Neural progenitor cell (in vitro differentiated cells): ENCODE results near the gene FGF19. TPM values are rescaled to one million over a fixed set of nuclear protein-coding genes. Genes with fewer than 3 reads are reported as not detected.
A peak's percentile ranks its signal among the peaks of the same experiment; 100 is the strongest.

ENCODE experiments used
- DNase-seq: peaks from one replicate; pipeline ENCODE4 v3.0.0-alpha.2; 2016; ENCODE audit warnings: low spot score
- H2AFZ ChIP-seq: fragments of 200-600 bp; sonication (generic); replicated peaks from 2 replicates; pipeline ENCODE4 v1.6.1; 2016; ENCODE audit warnings: antibody characterized with exemption
- H3F3A ChIP-seq: fragments of 200-600 bp; sonication (generic); 2 replicates; pipeline ENCODE4 v1.6.1; 2016; ENCODE audit warnings: antibody characterized with exemption, low read depth
- H3K27ac ChIP-seq: fragments of 200-600 bp; sonication (generic); 2 replicates; pipeline ENCODE4 v1.5.1; 2016; ENCODE audit warnings: mild to moderate bottlenecking
- H3K27me3 ChIP-seq: fragments of 200-600 bp; sonication (generic); 2 replicates; pipeline ENCODE4 v1.6.1; 2016; ENCODE audit warnings: mild to moderate bottlenecking, moderate library complexity
- H3K36me3 ChIP-seq: fragments of 200-600 bp; sonication (generic); 2 replicates; pipeline ENCODE4 v1.5.1; 2016
- H3K4me1 ChIP-seq: fragments of 200-600 bp; sonication (generic); 2 replicates; pipeline ENCODE4 v1.6.1; 2016; ENCODE audit warnings: mixed run types
- H3K4me2 ChIP-seq: fragments of 200-600 bp; sonication (generic); 2 replicates; pipeline ENCODE4 v1.6.1; 2016
- H3K4me3 ChIP-seq: fragments of 200-600 bp; sonication (generic); 2 replicates; pipeline ENCODE4 v1.5.1; 2016
- H3K79me2 ChIP-seq: fragments of 200-600 bp; sonication (generic); 2 replicates; pipeline ENCODE4 v1.6.1; 2016; ENCODE audit warnings: low read depth
- H3K9ac ChIP-seq: fragments of 200-600 bp; sonication (generic); 2 replicates; pipeline ENCODE4 v1.6.1; 2016
- H3K9me3 ChIP-seq: fragments of 200-600 bp; sonication (generic); 2 replicates; pipeline ENCODE4 v1.5.1; 2016; ENCODE audit warnings: low read depth
- H4K20me1 ChIP-seq: fragments of 200-600 bp; sonication (generic); 2 replicates; pipeline ENCODE4 v1.6.1; 2016; ENCODE audit warnings: low read depth
- H3K27ac Mint-ChIP-seq: 3 replicates; pipeline ENCODE4 v1.8.0; 2021; ENCODE audit warnings: mixed read lengths
- H3K27me3 Mint-ChIP-seq: 2 replicates; pipeline ENCODE4 v1.8.0; 2022; ENCODE audit warnings: low read depth, mild to moderate bottlenecking, inconsistent platforms, moderate library complexity, mixed read lengths; ENCODE audit not compliant: insufficient read depth
- H3K36me3 Mint-ChIP-seq: 3 replicates; pipeline ENCODE4 v1.8.0; 2021; ENCODE audit warnings: mixed read lengths
- H3K4me1 Mint-ChIP-seq: 3 replicates; pipeline ENCODE4 v1.8.0; 2021; ENCODE audit warnings: mixed read lengths
- H3K4me3 Mint-ChIP-seq: 3 replicates; pipeline ENCODE4 v1.8.0; 2021; ENCODE audit warnings: mild to moderate bottlenecking, moderate library complexity, mixed read lengths
- H3K9me3 Mint-ChIP-seq: 3 replicates; pipeline ENCODE4 v1.8.0; 2020; ENCODE audit warnings: mixed read lengths
- CTCF ChIP-seq: fragments of 200-600 bp; sonication (generic); IDR thresholded peaks from 2 replicates; pipeline ENCODE4 v1.5.1; 2017; ENCODE audit warnings: antibody characterized with exemption, mild to moderate bottlenecking
- EZH2 ChIP-seq: fragments of 200-600 bp; sonication (generic); IDR thresholded peaks from 2 replicates; pipeline ENCODE4 v1.6.1; 2017; ENCODE audit warnings: antibody characterized with exemption, mild to moderate bottlenecking, moderate library complexity
- EZH2phosphoT487 ChIP-seq: fragments of 200-600 bp; sonication (generic); IDR thresholded peaks from 2 replicates; pipeline ENCODE4 v1.6.1; 2017; ENCODE audit warnings: antibody characterized with exemption
- total RNA-seq: library from RNA; depleted of rRNA; stranded (reverse); fragments of >200 nt; gene quantifications from 2 replicates; pipeline ENCODE4 v1.2.3, GENCODE V29; 2015; ENCODE audit warnings: low replicate concordance

FGF19 gene
- total RNA-seq, 1 donor from 2014 or later, result not detected

- no peaks in the 10 kb centered on the region for H3K27me3 ChIP-seq
These were observed 29.4 kb downstream of the FGF19 start for GRCh38 chr11:69674267-69674885.

GRCh38 chr11:69671734-69672465 lies 31.9 kb downstream of the FGF19 start:
- TF ChIP-seq EZH2, result no peak
- TF ChIP-seq EZH2phosphoT487, result no peak
- TF ChIP-seq CTCF, result no peak

More at GRCh38 chr11:69674267-69674885, 29.4 kb downstream of the FGF19 start:
- Mint-ChIP-seq H3K36me3 (no peaks in the 10 kb centered on the region), H3K27me3 (peaks cover 3% of the 10 kb centered on the region), H3K9me3 (no peaks in the 10 kb centered on the region), H3K27ac (no peak overlapping the region), H3K4me1 (peaks cover 26% of the 10 kb centered on the region), H3K4me3 (peak overlapping the region; percentile 94)
- H3K4me1 ChIP-seq, result peaks cover 5% of the 10 kb centered on the region
- peak overlapping the region; percentile 91 for H3K4me2 ChIP-seq
- TF ChIP-seq EZH2, result no peak
- TF ChIP-seq EZH2phosphoT487, result no peak
- peak overlapping the region; percentile 77 for H3K4me3 ChIP-seq
- H2AFZ ChIP-seq, result no peak overlapping the region
- H3F3A ChIP-seq, result peaks cover 22% of the 10 kb centered on the region
- H4K20me1 ChIP-seq, result peaks cover 9% of the 10 kb centered on the region
- H3K36me3 ChIP-seq, result no peaks in the 10 kb centered on the region
- H3K9me3 ChIP-seq, result no peaks in the 10 kb centered on the region
- DNase-seq, result peak; percentile 41
- H3K9ac ChIP-seq, result peak overlapping the region; percentile 80
- H3K79me2 ChIP-seq, result peaks cover 21% of the 10 kb centered on the region
- no peak overlapping the region for H3K27ac ChIP-seq

GRCh38 chr11:69670158-69670845 lies 33.5 kb downstream of the FGF19 start:
- H3F3A ChIP-seq, result peaks cover 12% of the 10 kb centered on the region
- H3K27ac Mint-ChIP-seq, result peak overlapping the region; percentile 46
- H4K20me1 ChIP-seq, result peaks cover 9% of the 10 kb centered on the region

More at GRCh38 chr11:69671734-69672465, 31.9 kb downstream of the FGF19 start:
- Mint-ChIP-seq H3K27me3 (peaks cover 3% of the 10 kb centered on the region), H3K27ac (no peak overlapping the region), H3K36me3 (peaks cover 3% of the 10 kb centered on the region), H3K4me1 (peaks cover 32% of the 10 kb centered on the region), H3K4me3 (no peak overlapping the region), H3K9me3 (no peaks in the 10 kb centered on the region)
- Histone ChIP-seq H3K27ac (no peak overlapping the region), H3F3A (peaks cover 12% of the 10 kb centered on the region), H4K20me1 (peaks cover 9% of the 10 kb centered on the region), H3K9ac (no peak overlapping the region), H3K79me2 (peaks cover 21% of the 10 kb centered on the region), H3K27me3 (no peaks in the 10 kb centered on the region), H3K36me3 (no peaks in the 10 kb centered on the region), H3K9me3 (no peaks in the 10 kb centered on the region), H3K4me1 (peaks cover 5% of the 10 kb centered on the region), H2AFZ (no peak overlapping the region), H3K4me2 (no peak overlapping the region), H3K4me3 (no peak overlapping the region)
- DNase-seq, result no peak

More at GRCh38 chr11:69670158-69670845, 33.5 kb downstream of the FGF19 start:
- H3K4me1 ChIP-seq, result peaks cover 5% of the 10 kb centered on the region
- DNase-seq, result peak; percentile 92
- Mint-ChIP-seq H3K4me3 (peak overlapping the region; percentile 33), H3K9me3 (no peaks in the 10 kb centered on the region), H3K4me1 (peaks cover 30% of the 10 kb centered on the region), H3K27me3 (no peaks in the 10 kb centered on the region), H3K36me3 (peaks cover 3% of the 10 kb centered on the region)
- no peaks in the 10 kb centered on the region for H3K36me3 ChIP-seq
- no peak overlapping the region for H3K27ac ChIP-seq
- no peak overlapping the region for H3K9ac ChIP-seq
- H3K4me3 ChIP-seq, result no peak overlapping the region
- no peaks in the 10 kb centered on the region for H3K9me3 ChIP-seq
- no peaks in the 10 kb centered on the region for H3K27me3 ChIP-seq
- H2AFZ ChIP-seq, result no peak overlapping the region
- H3K4me2 ChIP-seq, result no peak overlapping the region
- peaks cover 21% of the 10 kb centered on the region for H3K79me2 ChIP-seq
- TF ChIP-seq EZH2 (no peak), CTCF (peak; percentile 92)
